GM23338 (cell line): ENCODE results near the gene SLC9A4. TPM values are rescaled to one million over a fixed set of nuclear protein-coding genes. Genes with fewer than 3 reads are reported as not detected.

Experiments used
- ATAC-seq: fragments of 200-7000 bp; cut with Tn5 transposase; 3 replicates; pipeline ENCODE4 v1.9.1; 2020
- DNase-seq: peaks from one replicate; pipeline ENCODE4 v3.0.0-alpha.2; 2015; ENCODE audit warnings: low spot score
- H2AFZ ChIP-seq: fragments of 200-600 bp; sonication (generic); 2 replicates; pipeline ENCODE4 v1.8.0; 2016; ENCODE audit warnings: antibody characterized with exemption, mild to moderate bottlenecking, moderate library complexity
- H3F3A ChIP-seq: fragments of 200-600 bp; sonication (generic); replicated peaks from 2 replicates; pipeline ENCODE4 v1.8.0; 2017; ENCODE audit warnings: antibody characterized with exemption, mixed run types, low read depth
- H3K27ac ChIP-seq: fragments of 200-600 bp; sonication (generic); 2 replicates; pipeline ENCODE4 v1.6.1; 2016; ENCODE audit warnings: low read depth
- H3K27me3 ChIP-seq: fragments of 200-600 bp; sonication (generic); 2 replicates; pipeline ENCODE4 v1.8.0; 2016; ENCODE audit warnings: mild to moderate bottlenecking, mixed run types, moderate library complexity; ENCODE audit not compliant: insufficient read depth
- H3K36me3 ChIP-seq: fragments of 200-600 bp; sonication (generic); 2 replicates; pipeline ENCODE4 v1.8.0; 2016; ENCODE audit warnings: mild to moderate bottlenecking; ENCODE audit not compliant: insufficient read depth
- H3K4me1 ChIP-seq: fragments of 200-600 bp; sonication (generic); 2 replicates; pipeline ENCODE4 v1.8.0; 2016; ENCODE audit warnings: mild to moderate bottlenecking, moderate library complexity; ENCODE audit not compliant: insufficient read depth
- H3K4me2 ChIP-seq: fragments of 200-600 bp; sonication (generic); 2 replicates; pipeline ENCODE4 v1.7.1; 2017; ENCODE audit warnings: mixed run types
- H3K4me3 ChIP-seq: fragments of 200-600 bp; sonication (generic); 2 replicates; pipeline ENCODE4 v1.6.1; 2016; ENCODE audit warnings: mixed run types
- H3K79me2 ChIP-seq: fragments of 200-600 bp; sonication (generic); replicated peaks from 2 replicates; pipeline ENCODE4 v1.8.0; 2017; ENCODE audit warnings: mild to moderate bottlenecking; ENCODE audit not compliant: insufficient read depth
- H3K9me2 ChIP-seq: fragments of 200-600 bp; sonication (generic); 2 replicates; pipeline ENCODE4 v1.8.0; 2017; ENCODE audit not compliant: insufficient read depth
- H4K20me1 ChIP-seq: fragments of 200-600 bp; sonication (generic); replicated peaks from 2 replicates; pipeline ENCODE4 v1.8.0; 2017; ENCODE audit warnings: mild to moderate bottlenecking; ENCODE audit not compliant: insufficient read depth
- H3K27ac Mint-ChIP-seq: 2 replicates; pipeline ENCODE4 v1.8.0; 2020; ENCODE audit warnings: inconsistent platforms, mild to moderate bottlenecking, moderate library complexity, mixed read lengths
- H3K27me3 Mint-ChIP-seq: 3 replicates; pipeline ENCODE4 v1.8.0; 2022; ENCODE audit warnings: low read depth, mild to moderate bottlenecking, moderate library complexity, mixed read lengths, inconsistent platforms; ENCODE audit not compliant: insufficient read depth, poor library complexity
- H3K36me3 Mint-ChIP-seq: 3 replicates; pipeline ENCODE4 v1.8.0; 2021; ENCODE audit warnings: low read depth, mild to moderate bottlenecking, inconsistent platforms, moderate library complexity, mixed read lengths
- H3K4me1 Mint-ChIP-seq: 3 replicates; pipeline ENCODE4 v1.8.0; 2020; ENCODE audit warnings: mild to moderate bottlenecking, inconsistent platforms, mixed read lengths
- H3K4me3 Mint-ChIP-seq: 3 replicates; pipeline ENCODE4 v1.8.0; 2021; ENCODE audit warnings: moderate library complexity, mild to moderate bottlenecking, inconsistent platforms, mixed read lengths
- H3K9me3 Mint-ChIP-seq: 3 replicates; pipeline ENCODE4 v1.8.0; 2020; ENCODE audit warnings: moderate library complexity, mild to moderate bottlenecking, inconsistent platforms, mixed read lengths
- CREB1 ChIP-seq: fragments of 250-450 bp; sonication (Bioruptor Pico); IDR thresholded peaks from 2 replicates; pipeline ENCODE4 v1.5.0; 2020; ENCODE audit warnings: low read depth, mild to moderate bottlenecking, moderate library complexity
- CTCF ChIP-seq, 2 experiments: fragments of 200-600 bp in 1 of 2; sonication (generic) in 1 of 2; conservative IDR thresholded peaks; 2 replicates each; pipeline versions ENCODE4 v1.5.1 to v1.6.1; 2016 to 2017; ENCODE audit warnings: antibody characterized with exemption in 2 of 2, low read depth in 2 of 2, mild to moderate bottlenecking in 2 of 2, moderate library complexity in 1 of 2
- ETS1 ChIP-seq: IDR thresholded peaks from 2 replicates; pipeline ENCODE4 v1.6.1; 2016; ENCODE audit warnings: antibody characterized with exemption
- EZH2 ChIP-seq: fragments of 200-600 bp; sonication (generic); IDR thresholded peaks from one replicate; pipeline ENCODE4 v1.8.0; 2017; ENCODE audit warnings: antibody characterized with exemption, mild to moderate bottlenecking, low read depth; ENCODE audit not compliant: unreplicated experiment
- EZH2phosphoT487 ChIP-seq: fragments of 200-600 bp; sonication (generic); IDR thresholded peaks from one replicate; pipeline ENCODE4 v1.8.1; 2018; ENCODE audit warnings: antibody characterized with exemption; ENCODE audit not compliant: unreplicated experiment
- JUNB ChIP-seq: IDR thresholded peaks from one replicate; pipeline ENCODE4 v1.6.1; 2016; ENCODE audit warnings: antibody characterized with exemption; ENCODE audit not compliant: unreplicated experiment
- NANOG ChIP-seq: IDR thresholded peaks from 2 replicates; pipeline ENCODE4 v1.6.1; 2016; ENCODE audit warnings: antibody characterized with exemption, borderline replicate concordance
- POLR2AphosphoS5 ChIP-seq: IDR thresholded peaks from 2 replicates; pipeline ENCODE4 v1.6.1; 2016; ENCODE audit warnings: antibody characterized with exemption, low read depth
- REST ChIP-seq: IDR thresholded peaks from one replicate; pipeline ENCODE4 v1.6.1; 2018; ENCODE audit warnings: antibody characterized with exemption; ENCODE audit not compliant: unreplicated experiment
- STAT1 ChIP-seq: IDR thresholded peaks from one replicate; pipeline ENCODE4 v1.6.1; 2016; ENCODE audit warnings: antibody characterized with exemption; ENCODE audit not compliant: unreplicated experiment
- ZNF114 ChIP-seq: fragments of 250-450 bp; sonication (Bioruptor Pico); IDR thresholded peaks from 2 replicates; pipeline ENCODE4 v1.5.0; 2020; ENCODE audit warnings: mild to moderate bottlenecking, moderate library complexity
- ZNF462 ChIP-seq: fragments of 250-450 bp; sonication (Bioruptor Pico); IDR thresholded peaks from 2 replicates; pipeline ENCODE4 v1.5.0; 2020; ENCODE audit warnings: mild to moderate bottlenecking, moderate library complexity
- polyA plus RNA-seq: library from polyadenylated mRNA; unstranded; fragments of >200 nt; fragmentation: Nextera tagmentation; extraction: Ambion mirVana; gene quantifications from 2 replicates; pipeline ENCODE4 v1.2.1, GENCODE V29; 2016
- total RNA-seq: library from RNA; depleted of rRNA; stranded (reverse); fragments of >200 nt; shearing (Covaris generic); gene quantifications from 2 replicates; pipeline ENCODE4 v1.2.3, GENCODE V29; 2014

SLC9A4 gene
- total and polyA plus RNA-seq, 2 experiments from 2014 or later, result not detected

GRCh38 chr2:102427249-102427648 is 45.8 kb upstream of the SLC9A4 start:
- no peaks in the 10 kb centered on the region for H3K79me2 ChIP-seq
- H3K4me2 ChIP-seq, result no peak overlapping the region
- H2AFZ ChIP-seq, result no peak overlapping the region
- Mint-ChIP-seq H3K27me3 (no peaks in the 10 kb centered on the region), H3K4me1 (no peaks in the 10 kb centered on the region), H3K9me3 (no peaks in the 10 kb centered on the region), H3K27ac (no peak overlapping the region), H3K4me3 (no peak overlapping the region), H3K36me3 (no peaks in the 10 kb centered on the region)
- no peaks in the 10 kb centered on the region for H3F3A ChIP-seq
- H4K20me1 ChIP-seq, result no peaks in the 10 kb centered on the region
- no peak for TF ChIP-seq ZNF462 (CRISPR knock-in tag)
- no peak for TF ChIP-seq CREB1 (CRISPR knock-in tag)
- TF ChIP-seq EZH2phosphoT487, result no peak
- no peak for TF ChIP-seq STAT1
- no peak for TF ChIP-seq ZNF114 (CRISPR knock-in tag)
- TF ChIP-seq NANOG, result no peak
- no peak for TF ChIP-seq EZH2
- TF ChIP-seq ETS1, result no peak
- no peak for TF ChIP-seq CTCF (conservative IDR thresholded peaks at IDR 0.05; ENCODE audit: low read depth in 2 of 2)
- TF ChIP-seq REST, result no peak
- TF ChIP-seq JUNB, result no peak
- no peak for TF ChIP-seq POLR2AphosphoS5
- H3K9me2 ChIP-seq, result no peaks in the 10 kb centered on the region
- H3K4me3 ChIP-seq, result no peak overlapping the region
- no peaks in the 10 kb centered on the region for H3K4me1 ChIP-seq
- ATAC-seq (no peak), DNase-seq (no peak)
- H3K27ac ChIP-seq, result no peak overlapping the region
- H3K36me3 ChIP-seq, result no peaks in the 10 kb centered on the region
- no peaks in the 10 kb centered on the region for H3K27me3 ChIP-seq
